HG03575 (cell line): Measurements from ENCODE around the gene FAM72C.
"Not testable (repeated sequence)": the region's sequence is repeated elsewhere in the genome, so short reads cannot be mapped to it uniquely, and the experiment has no call there.

Source experiments
- ATAC-seq: cut with Tn5 transposase; IDR thresholded peaks from one replicate; pipeline ENCODE4 v1.9.1; 2021; ENCODE audit not compliant: unreplicated experiment, insufficient number of reproducible peaks, low FRiP score; ENCODE audit errors: extremely low read depth

FAM72C gene

GRCh38 chr1:143971924-143972700 lies at the start of gene FAM72C:
Gene FAM72C (minus strand): TSS chr1:143971986. CDS start chr1:143971141, 845 bp downstream.
- peak; percentile 88 for ATAC-seq

GRCh38 chr1:144020001-144020738 lies 48.4 kb upstream of the FAM72C start:
- not testable (repeated sequence) for ATAC-seq

- not testable (repeated sequence) for ATAC-seq
Observed at GRCh38 chr1:144019101-144019500, 47.3 kb upstream of the FAM72C start.

- ATAC-seq: not testable (repeated sequence)
Observed at GRCh38 chr1:144015180-144015966, 43.6 kb upstream of the FAM72C start.

GRCh38 chr1:144014528-144014927 lies 42.7 kb upstream of the FAM72C start:
- not testable (repeated sequence) for ATAC-seq

- ATAC-seq: not testable (repeated sequence)
Observed at GRCh38 chr1:144014121-144014520, 42.3 kb upstream of the FAM72C start.

GRCh38 chr1:144012168-144012733 lies 40.5 kb upstream of the FAM72C start:
- ATAC-seq: peak; percentile 99

- not testable (repeated sequence) for ATAC-seq
Observed at GRCh38 chr1:144009410-144009809, 37.6 kb upstream of the FAM72C start.

- ATAC-seq: not testable (repeated sequence)
Observed at GRCh38 chr1:144004259-144004658, 32.5 kb upstream of the FAM72C start.

- ATAC-seq: not testable (repeated sequence)
Observed at GRCh38 chr1:144003306-144004029, 31.7 kb upstream of the FAM72C start.

- not testable (repeated sequence) for ATAC-seq
Observed at GRCh38 chr1:144002141-144002881, 30.5 kb upstream of the FAM72C start.

- ATAC-seq: not testable (repeated sequence)
Observed at GRCh38 chr1:144001077-144001476, 29.3 kb upstream of the FAM72C start.

- not testable (repeated sequence) for ATAC-seq
Observed at GRCh38 chr1:143996020-143996419, 24.2 kb upstream of the FAM72C start.

- ATAC-seq: not testable (repeated sequence)
Observed at GRCh38 chr1:143993301-143993907, 21.6 kb upstream of the FAM72C start.

- not testable (repeated sequence) for ATAC-seq
Observed at GRCh38 chr1:143990699-143991098, 18.9 kb upstream of the FAM72C start.

GRCh38 chr1:143989719-143990118 lies 17.9 kb upstream of the FAM72C start:
- not testable (repeated sequence) for ATAC-seq

GRCh38 chr1:143989427-143989712 lies 17.6 kb upstream of the FAM72C start:
- ATAC-seq: not testable (repeated sequence)
